Neuronal stem cell (in vitro differentiated cells): ENCODE data around the gene NELL1.

Source experiments
- DNase-seq: peaks from one replicate; pipeline ENCODE4 v3.0.0-alpha.2; 2013; ENCODE audit warnings: low spot score
- H2AFZ ChIP-seq: one replicate; pipeline ENCODE4 v1.6.1; 2013; ENCODE audit warnings: mild to moderate bottlenecking, low read length, inconsistent platforms
- H2AK5ac ChIP-seq: 2 replicates; pipeline ENCODE4 v1.6.1; 2013; ENCODE audit warnings: low read depth, mild to moderate bottlenecking, inconsistent platforms, low read length, moderate library complexity, mixed read lengths
- H2BK120ac ChIP-seq: 2 replicates; pipeline ENCODE4 v1.6.1; 2013; ENCODE audit warnings: low read depth, mild to moderate bottlenecking, inconsistent platforms, low read length, moderate library complexity, mixed read lengths
- H2BK12ac ChIP-seq: one replicate; pipeline ENCODE4 v1.6.1; 2013; ENCODE audit warnings: low read length, inconsistent platforms
- H2BK15ac ChIP-seq: 2 replicates; pipeline ENCODE4 v1.6.1; 2013; ENCODE audit warnings: mild to moderate bottlenecking, low read length, inconsistent platforms, mixed read lengths
- H2BK5ac ChIP-seq: one replicate; pipeline ENCODE4 v1.6.1; 2013; ENCODE audit warnings: inconsistent platforms, mild to moderate bottlenecking, low read length, moderate library complexity
- H3K14ac ChIP-seq: one replicate; pipeline ENCODE4 v1.6.1; 2013; ENCODE audit warnings: low read length, inconsistent platforms
- H3K18ac ChIP-seq: 2 replicates; pipeline ENCODE4 v1.6.1; 2013; ENCODE audit warnings: low read length, inconsistent platforms
- H3K23ac ChIP-seq: 2 replicates; pipeline ENCODE4 v1.6.1; 2013; ENCODE audit warnings: low read depth, mild to moderate bottlenecking, mixed read lengths, low read length, inconsistent platforms; ENCODE audit not compliant: poor library complexity
- H3K27ac ChIP-seq: replicated peaks from 3 replicates; pipeline ENCODE4 v1.5.1; 2013; ENCODE audit warnings: low read length, inconsistent platforms
- H3K27me3 ChIP-seq, 3 experiments: 2 replicates each; pipeline ENCODE4 v1.6.1; 2013; ENCODE audit warnings: low read length in 3 of 3, mild to moderate bottlenecking in 2 of 3, inconsistent platforms in 1 of 3, low read depth in 1 of 3, mixed read lengths in 1 of 3, moderate library complexity in 1 of 3; ENCODE audit not compliant: control insufficient read depth in 3 of 3, insufficient read depth in 3 of 3
- H3K36me3 ChIP-seq, 2 donors: replicated peaks in 1 of 2; 2 replicates each; pipeline ENCODE4 v1.6.1; 2013; ENCODE audit warnings: low read length in 2 of 2; ENCODE audit not compliant: control insufficient read depth in 2 of 2, insufficient read depth in 2 of 2
- H3K4ac ChIP-seq: 2 replicates; pipeline ENCODE4 v1.6.1; 2013; ENCODE audit warnings: inconsistent platforms, mild to moderate bottlenecking, low read length, moderate library complexity
- H3K4me1 ChIP-seq, 2 donors: 1 replicate in 1 of 2; 2 replicates in 1 of 2; pipeline ENCODE4 v1.6.1; 2013; ENCODE audit warnings: low read length in 2 of 2, low read depth in 1 of 2; ENCODE audit not compliant: control insufficient read depth in 2 of 2, insufficient read depth in 1 of 2
- H3K4me2 ChIP-seq: one replicate; pipeline ENCODE4 v1.6.1; 2013; ENCODE audit warnings: mild to moderate bottlenecking, low read length, inconsistent platforms; ENCODE audit not compliant: insufficient read depth, poor library complexity, severe bottlenecking
- H3K4me3 ChIP-seq, 2 donors: 2 replicates each; pipeline ENCODE4 v1.5.1; 2013; ENCODE audit warnings: low read length in 2 of 2, mild to moderate bottlenecking in 2 of 2, inconsistent platforms in 1 of 2, moderate library complexity in 1 of 2
- H3K79me1 ChIP-seq: one replicate; pipeline ENCODE4 v1.6.1; 2013; ENCODE audit warnings: low read depth, mild to moderate bottlenecking, inconsistent platforms, low read length, moderate library complexity
- H3K9ac ChIP-seq: one replicate; pipeline ENCODE4 v1.6.1; 2013; ENCODE audit warnings: mild to moderate bottlenecking, low read depth, low read length, inconsistent platforms; ENCODE audit not compliant: poor library complexity
- H3K9me3 ChIP-seq, 2 donors: replicated peaks in 1 of 2; 2 replicates each; pipeline versions ENCODE3 to v1.6.1; 2013; ENCODE audit warnings: low read length in 2 of 2, mild to moderate bottlenecking in 2 of 2, inconsistent platforms in 1 of 2, low read depth in 1 of 2, mixed read lengths in 1 of 2, moderate library complexity in 1 of 2; ENCODE audit not compliant: control insufficient read depth in 2 of 2, insufficient read depth in 1 of 2
- H4K8ac ChIP-seq: one replicate; pipeline ENCODE4 v1.6.1; 2013; ENCODE audit warnings: low read depth, mild to moderate bottlenecking, inconsistent platforms, low read length, moderate library complexity
- H4K91ac ChIP-seq: one replicate; pipeline ENCODE4 v1.6.1; 2013; ENCODE audit warnings: low read length, low read depth, mild to moderate bottlenecking, inconsistent platforms; ENCODE audit not compliant: poor library complexity
- WGBS, 2 donors: extraction: QIAGEN DNeasy Blood & Tissue Kit; methylation state at CpG; one replicate each; pipeline ENCODE4 v1.1.7; 2013; ENCODE audit warnings: missing lambda C conversion rate in 2 of 2, mixed read lengths in 1 of 2; ENCODE audit not compliant: insufficient read length in 2 of 2, insufficient replicate concordance in 1 of 2; ENCODE audit errors: extremely low coverage in 2 of 2; 5-methylcytosine and 5-hydroxymethylcytosine counted together

NELL1 gene

DNA sequence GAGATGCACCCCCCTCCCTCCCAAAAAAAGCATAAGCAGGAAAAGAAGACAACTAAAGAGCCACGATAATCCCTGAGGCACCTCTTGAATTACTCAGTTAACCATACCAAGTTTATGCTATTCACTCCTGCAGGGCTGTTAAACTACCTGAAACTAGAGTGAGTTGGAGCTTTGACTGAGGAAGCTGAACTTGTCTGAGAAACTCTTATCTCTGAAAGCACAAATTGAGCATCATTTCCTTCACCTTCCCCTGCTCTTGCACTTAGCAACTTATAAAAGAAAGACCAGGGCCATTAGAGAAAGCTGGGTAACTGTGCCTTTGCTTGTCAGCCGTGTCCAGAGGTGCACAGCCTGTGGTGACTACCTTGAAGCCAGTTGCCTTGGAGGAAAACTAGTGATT, 745.6 kb downstream of the NELL1 start:
- Histone ChIP-seq H3K4me3 (no peak overlapping the region), H3K27me3 (no peaks in the 10 kb centered on the region), H3K9me3 (no peaks in the 10 kb centered on the region), H2AK5ac (no peak overlapping the region), H2AFZ (no peak overlapping the region), H3K18ac (no peak overlapping the region), H3K14ac (no peak overlapping the region), H3K36me3 (no peaks in the 10 kb centered on the region), H3K4me2 (no peak overlapping the region), H4K8ac (no peak overlapping the region), H3K4ac (no peak overlapping the region), H2BK120ac (no peak overlapping the region), H3K9ac (no peak overlapping the region), H3K23ac (no peak overlapping the region), H2BK15ac (no peak overlapping the region), H3K79me1 (no peaks in the 10 kb centered on the region), H3K4me1 (no peaks in the 10 kb centered on the region), H2BK5ac (no peak overlapping the region), H2BK12ac (no peak overlapping the region), H3K27ac (no peak overlapping the region), H4K91ac (no peak overlapping the region)
- WGBS, 2 donors = no CpG with 5 or more reads among the region's 2 CpGs
- no peak for DNase-seq

DNA sequence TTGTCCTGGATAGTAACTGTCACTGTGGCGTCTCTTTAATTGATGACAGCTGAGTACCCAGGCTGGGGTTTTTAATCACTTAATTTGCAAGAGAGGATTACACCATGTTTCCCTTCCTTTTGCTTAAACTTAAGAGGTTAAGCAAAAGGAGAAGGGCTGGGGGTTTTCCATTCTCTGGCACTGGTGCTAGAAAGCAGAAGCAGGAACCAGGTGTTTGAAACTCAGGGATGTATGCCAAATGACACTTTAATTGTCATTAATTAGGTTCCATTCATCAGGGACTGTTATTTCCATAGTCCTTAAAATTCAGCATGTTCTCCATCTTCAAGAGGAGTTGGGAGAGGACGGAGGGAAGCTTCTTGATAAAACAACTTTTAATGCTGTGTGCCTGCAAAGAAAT, 746.2 kb downstream of the NELL1 start:
- no peaks in the 10 kb centered on the region for H3K4me1 ChIP-seq
- no CpG with 5 or more reads among the region's 2 CpGs for WGBS, 2 donors

DNA sequence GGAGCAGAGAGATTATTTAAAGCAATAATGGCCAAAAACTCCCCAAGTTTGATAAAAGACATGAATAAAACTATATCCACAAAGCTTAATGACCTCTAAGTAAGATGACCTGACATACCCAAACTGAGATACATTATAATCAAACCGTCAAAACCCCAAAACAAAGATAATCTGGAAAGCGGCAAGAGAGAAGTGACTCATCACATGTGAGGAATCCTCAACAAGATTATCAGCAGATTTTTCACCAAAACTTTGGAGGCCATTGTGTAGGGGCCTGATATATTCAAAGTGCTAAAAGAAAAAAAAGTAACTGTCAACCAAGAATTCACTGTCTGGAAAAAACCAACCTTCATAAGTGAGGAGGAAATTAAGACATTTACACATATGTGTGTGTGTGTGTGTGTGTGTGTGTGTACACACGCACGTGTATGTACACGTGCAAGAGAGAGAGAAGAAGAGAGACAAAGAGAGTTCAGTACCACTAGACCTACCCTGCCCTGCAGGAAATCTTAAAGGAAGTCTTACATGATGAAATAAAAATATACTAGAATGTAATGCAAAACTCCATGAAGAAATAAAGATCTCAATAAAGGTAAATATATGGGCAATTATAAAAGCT, 752.4 kb downstream of the NELL1 start:
- no peaks in the 10 kb centered on the region for H3K79me1 ChIP-seq
- no peak overlapping the region for H3K14ac ChIP-seq
- H3K18ac ChIP-seq = no peak overlapping the region
- H2BK15ac ChIP-seq = no peak overlapping the region
- H3K9me3 ChIP-seq = no peaks in the 10 kb centered on the region
- no peaks in the 10 kb centered on the region for H3K27me3 ChIP-seq
- H3K27ac ChIP-seq = no peak overlapping the region
- no peak overlapping the region for H2AK5ac ChIP-seq
- no peaks in the 10 kb centered on the region for H3K4me1 ChIP-seq
- no peaks in the 10 kb centered on the region for H3K36me3 ChIP-seq
- no peak overlapping the region for H3K23ac ChIP-seq
- H4K8ac ChIP-seq = no peak overlapping the region
- no peak overlapping the region for H3K4me3 ChIP-seq
- no peak overlapping the region for H2BK12ac ChIP-seq
- whole genome bisulfite sequencing, 2 donors = no CpG with 5 or more reads among the region's 5 CpGs
- no peak overlapping the region for H2AFZ ChIP-seq
- DNase-seq = no peak
- H3K4ac ChIP-seq = no peak overlapping the region
- H3K9ac ChIP-seq = no peak overlapping the region
- H2BK5ac ChIP-seq = no peak overlapping the region
- no peak overlapping the region for H3K4me2 ChIP-seq
- no peak overlapping the region for H2BK120ac ChIP-seq
- no peak overlapping the region for H4K91ac ChIP-seq

More for the DNA sequence above, 746.2 kb downstream of the NELL1 start:
- Histone ChIP-seq H3K36me3 (no peaks in the 10 kb centered on the region), H3K4ac (no peak overlapping the region), H2AFZ (no peak overlapping the region), H3K4me2 (no peak overlapping the region), H2BK120ac (no peak overlapping the region), H3K27ac (no peak overlapping the region), H2BK12ac (no peak overlapping the region), H3K27me3 (no peaks in the 10 kb centered on the region), H3K23ac (no peak overlapping the region), H2BK5ac (no peak overlapping the region), H3K14ac (no peak overlapping the region), H2AK5ac (no peak overlapping the region), H3K18ac (no peak overlapping the region), H2BK15ac (no peak overlapping the region), H3K9me3 (no peaks in the 10 kb centered on the region), H3K79me1 (no peaks in the 10 kb centered on the region), H3K9ac (no peak overlapping the region), H4K8ac (no peak overlapping the region), H4K91ac (no peak overlapping the region), H3K4me3 (no peak overlapping the region)
- DNase-seq = no peak

DNA sequence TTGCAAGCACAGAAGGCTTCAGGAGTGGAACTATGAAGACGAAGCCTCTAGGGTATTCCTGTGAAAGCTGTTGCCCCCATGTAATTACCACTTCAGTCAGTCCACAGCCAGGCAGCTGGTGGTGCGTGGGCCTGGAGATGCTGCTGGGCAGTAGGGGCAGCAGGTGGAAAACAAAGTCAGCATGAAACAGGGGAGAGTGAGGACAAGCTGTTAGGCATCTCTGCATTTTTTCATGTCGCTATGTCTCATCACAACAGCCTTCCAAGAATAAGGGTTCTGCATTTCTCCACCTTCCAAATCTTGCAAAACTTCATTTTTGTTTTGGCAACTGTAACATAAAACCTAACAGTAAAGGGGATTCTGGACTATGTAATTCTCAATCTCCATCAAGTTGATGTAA, 757.5 kb downstream of the NELL1 start:
- H2AFZ ChIP-seq = no peak overlapping the region
- H3K27me3 ChIP-seq = no peaks in the 10 kb centered on the region
- no peak overlapping the region for H2BK120ac ChIP-seq
- no CpG with 5 or more reads among the region's 3 CpGs for WGBS, 2 donors
- H3K18ac ChIP-seq = no peak overlapping the region
- H3K9me3 ChIP-seq = no peaks in the 10 kb centered on the region
- H3K23ac ChIP-seq = no peak overlapping the region
- H3K14ac ChIP-seq = no peak overlapping the region
- H3K4ac ChIP-seq = no peak overlapping the region
- H3K9ac ChIP-seq = no peak overlapping the region
- no peak overlapping the region for H2AK5ac ChIP-seq
- no peak overlapping the region for H4K8ac ChIP-seq
- no peaks in the 10 kb centered on the region for H3K36me3 ChIP-seq
- no peaks in the 10 kb centered on the region for H3K79me1 ChIP-seq
- H3K4me2 ChIP-seq = no peak overlapping the region
- no peak for DNase-seq
- H3K27ac ChIP-seq = no peak overlapping the region
- H2BK5ac ChIP-seq = no peak overlapping the region
- H2BK12ac ChIP-seq = no peak overlapping the region
- H3K4me1 ChIP-seq = no peaks in the 10 kb centered on the region
- H2BK15ac ChIP-seq = no peak overlapping the region
- H3K4me3 ChIP-seq = no peak overlapping the region
- H4K91ac ChIP-seq = no peak overlapping the region
